HepG2 (cell line): Measurements from ENCODE around the gene DNAAF1. TPM values are rescaled to one million over a fixed set of nuclear protein-coding genes. Genes with fewer than 3 reads are reported as not detected.

ENCODE experiments used
- CBX1 ChIP-seq: IDR thresholded peaks from one replicate; pipeline ENCODE4 v1.6.1; 2016; ENCODE audit warnings: antibody characterized with exemption, low read depth
- EHMT2 ChIP-seq: fragments of 200-600 bp; sonication (generic); IDR thresholded peaks from 2 replicates; pipeline ENCODE4 v1.7.0; 2017; ENCODE audit warnings: antibody characterized with exemption, low read depth, low read length, borderline replicate concordance
- GATA4 ChIP-seq: sonication (generic); IDR thresholded peaks from 2 replicates; pipeline ENCODE4 v1.6.1; 2016; ENCODE audit warnings: antibody characterized with exemption, low read depth, borderline replicate concordance
- HNRNPH1 ChIP-seq: fragments of 200-400 bp; formaldehyde crosslinking; optimal IDR thresholded peaks from 2 replicates; pipeline ENCODE3; 2017; ENCODE audit warnings: mild to moderate bottlenecking, low read depth, low read length
- KDM3A ChIP-seq: IDR thresholded peaks from 2 replicates; pipeline ENCODE4 v1.6.1; 2018; ENCODE audit warnings: low read depth, missing compliant biosample characterization
- MEIS1 ChIP-seq: sonication (generic); formaldehyde crosslinking; IDR thresholded peaks from 2 replicates; pipeline ENCODE4 v1.9.0; 2021; ENCODE audit warnings: mild to moderate bottlenecking, missing genetic modification reagents, moderate library complexity, borderline replicate concordance
- NCOA1 ChIP-seq: sonication (generic); formaldehyde crosslinking; IDR thresholded peaks from 2 replicates; pipeline ENCODE4 v1.9.0; 2021; ENCODE audit warnings: missing genetic modification reagents
- NR2C2 ChIP-seq: sonication (generic); formaldehyde crosslinking; IDR thresholded peaks from 2 replicates; pipeline ENCODE4 v1.4.0; 2020; ENCODE audit warnings: missing genetic modification reagents, mild to moderate bottlenecking, moderate library complexity, borderline replicate concordance
- PAX8 ChIP-seq: sonication (generic); formaldehyde crosslinking; IDR thresholded peaks from 2 replicates; pipeline ENCODE4 v1.8.0; 2022; ENCODE audit warnings: mild to moderate bottlenecking, missing genetic modification reagents, borderline replicate concordance
- SNAI1 ChIP-seq: sonication (generic); formaldehyde crosslinking; IDR thresholded peaks from 2 replicates; pipeline ENCODE4 v1.5.0; 2020; ENCODE audit warnings: mild to moderate bottlenecking, missing genetic modification reagents, borderline replicate concordance
- SRY ChIP-seq: sonication (generic); formaldehyde crosslinking; IDR thresholded peaks from 2 replicates; pipeline ENCODE4 v1.8.0; 2022; ENCODE audit warnings: mild to moderate bottlenecking, missing genetic modification reagents
- ZEB1 ChIP-seq: IDR thresholded peaks from 2 replicates; pipeline ENCODE4 v1.6.1; 2012; ENCODE audit warnings: mild to moderate bottlenecking, low read depth, inconsistent platforms; ENCODE audit not compliant: insufficient replicate concordance
- ZMYM3 ChIP-seq: sonication (generic); formaldehyde crosslinking; IDR thresholded peaks from 2 replicates; pipeline ENCODE4 v1.5.1; 2020; ENCODE audit warnings: mild to moderate bottlenecking, missing genetic modification reagents
- ZNF20 ChIP-seq: sonication (generic); formaldehyde crosslinking; IDR thresholded peaks from 2 replicates; pipeline ENCODE4 v1.4.0; 2020; ENCODE audit warnings: mild to moderate bottlenecking, moderate library complexity, missing genetic modification reagents
- ZNF674 ChIP-seq: sonication (generic); formaldehyde crosslinking; IDR thresholded peaks from 2 replicates; pipeline ENCODE4 v1.5.0; 2020; ENCODE audit warnings: low read depth, mild to moderate bottlenecking, missing genetic modification reagents
- polyA plus RNA-seq, 8 experiments: library from polyadenylated mRNA; depleted of rRNA in 3 of 8; stranded (reverse) in 7 of 8; unstranded in 1 of 8; fragments of >200 nt; fragmentation: Illumina TruSeq in 4 of 8; extraction: Trizol in 4 of 8; gene quantifications; 2 replicates each; pipeline versions ENCODE4 v1.2.1 to v1.2.3, GENCODE V29; 2011 to 2016; ENCODE audit warnings: low read depth in 4 of 8, missing spikeins in 1 of 8, mixed read lengths in 1 of 8; ENCODE audit not compliant: insufficient read depth in 1 of 8
- total RNA-seq, 5 experiments: library from RNA; depleted of rRNA; stranded (reverse); fragments of >200 nt; fragmentation: Illumina TruSeq; extraction: Trizol; gene quantifications; 2 replicates each; pipeline ENCODE4 v1.2.3, GENCODE V29; 2016; ENCODE audit warnings: low read depth in 1 of 5
- TF ChIP-seq, protein P1 (sequence below): sonication (generic); formaldehyde crosslinking; IDR thresholded peaks from 2 replicates; pipeline ENCODE4 v1.5.1; 2020; ENCODE audit warnings: missing genetic modification reagents, mild to moderate bottlenecking, borderline replicate concordance
- TF ChIP-seq, protein P2 (sequence below): sonication (generic); formaldehyde crosslinking; IDR thresholded peaks from 2 replicates; pipeline ENCODE4 v1.4.0; 2020; ENCODE audit warnings: mild to moderate bottlenecking, missing genetic modification reagents
- TF ChIP-seq, protein P3 (sequence below): sonication (generic); formaldehyde crosslinking; IDR thresholded peaks from 2 replicates; pipeline ENCODE4 v1.4.0; 2020; ENCODE audit warnings: low read depth, mild to moderate bottlenecking, missing genetic modification reagents
- TF ChIP-seq, protein P4 (sequence below): sonication (generic); formaldehyde crosslinking; conservative IDR thresholded peaks from 2 replicates; pipeline ENCODE4 v1.4.0; 2020; ENCODE audit warnings: missing genetic modification reagents
- TF ChIP-seq, protein P5 (sequence below): sonication (generic); formaldehyde crosslinking; IDR thresholded peaks from 2 replicates; pipeline ENCODE4 v1.5.0; 2020; ENCODE audit warnings: missing genetic modification reagents

Gene DNAAF1
- total and polyA plus RNA-seq, 2 of the 13 experiments (the other 11 are each of a cell fraction or from before 2014, with no cell fraction given) = 0.04 TPM; not detected in 1

DNA sequence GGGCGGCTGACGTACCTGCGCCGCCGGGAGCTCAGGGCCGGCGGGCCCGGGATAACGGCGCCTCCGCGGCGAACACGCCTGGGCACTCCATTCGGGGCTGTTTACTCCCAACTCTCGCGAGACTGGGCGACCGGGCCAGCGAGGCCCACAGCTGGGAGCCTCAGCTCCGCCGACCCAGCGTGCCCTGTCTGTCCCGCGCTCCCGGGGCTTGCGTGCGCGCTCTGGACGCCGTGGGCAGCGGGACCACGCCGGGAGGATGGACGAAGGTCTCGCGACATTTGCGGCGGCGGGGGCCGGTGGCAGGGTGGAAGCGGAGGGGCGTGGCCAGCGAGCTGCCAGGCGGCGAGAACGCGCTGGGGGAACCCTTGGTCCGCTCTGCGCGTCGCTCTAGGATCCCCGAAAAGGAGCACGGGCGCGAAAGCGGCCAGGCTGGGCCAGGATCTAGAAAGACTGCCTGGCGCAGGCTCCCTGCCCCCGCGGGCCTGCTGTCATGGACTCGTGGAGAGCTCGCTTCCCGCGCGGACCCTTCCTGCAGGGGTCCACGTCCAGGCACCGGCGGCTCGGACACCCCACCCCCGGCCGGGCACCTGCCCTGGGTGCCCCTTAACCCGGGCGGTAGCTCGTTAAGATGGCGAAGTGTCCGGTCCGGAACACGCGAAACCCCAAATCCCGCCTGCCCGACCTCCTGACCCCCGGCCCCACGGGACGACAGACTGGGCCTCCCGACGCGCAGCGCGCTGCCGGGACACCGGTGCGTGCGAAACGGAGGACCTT is 28.2 kb upstream of the DNAAF1 start, which contains the start of gene MBTPS1 (continued):
- TF ChIP-seq, protein P1, sequence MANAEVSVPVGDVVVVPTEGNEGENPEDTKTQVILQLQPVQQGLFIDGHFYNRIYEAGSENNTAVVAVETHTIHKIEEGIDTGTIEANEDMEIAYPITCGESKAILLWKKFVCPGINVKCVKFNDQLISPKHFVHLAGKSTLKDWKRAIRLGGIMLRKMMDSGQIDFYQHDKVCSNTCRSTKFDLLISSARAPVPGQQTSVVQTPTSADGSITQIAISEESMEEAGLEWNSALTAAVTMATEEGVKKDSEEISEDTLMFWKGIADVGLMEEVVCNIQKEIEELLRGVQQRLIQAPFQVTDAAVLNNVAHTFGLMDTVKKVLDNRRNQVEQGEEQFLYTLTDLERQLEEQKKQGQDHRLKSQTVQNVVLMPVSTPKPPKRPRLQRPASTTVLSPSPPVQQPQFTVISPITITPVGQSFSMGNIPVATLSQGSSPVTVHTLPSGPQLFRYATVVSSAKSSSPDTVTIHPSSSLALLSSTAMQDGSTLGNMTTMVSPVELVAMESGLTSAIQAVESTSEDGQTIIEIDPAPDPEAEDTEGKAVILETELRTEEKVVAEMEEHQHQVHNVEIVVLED (CRISPR knock-in tag) = peak; percentile 99
- TF ChIP-seq GATA4 (peak; percentile 62; the same call in 1 of the 2 replicates), ZNF20 (CRISPR knock-in tag) (no peak), KDM3A (peak; percentile 59; the same call in 1 of the 2 replicates), SNAI1 (CRISPR knock-in tag) (0 out of 2 replicates have a peak, but pooled peaks have one; percentile 51), HNRNPH1 (no peak), PAX8 (CRISPR knock-in tag) (no peak), SRY (CRISPR knock-in tag) (no peak; the same call in 1 of the 2 replicates), NCOA1 (CRISPR knock-in tag) (0 out of 2 replicates have a peak, but pooled peaks have one; percentile 14), NR2C2 (CRISPR knock-in tag) (peak; percentile 72), EHMT2 (no peak), MEIS1 (no peak; the same call in 1 of the 2 replicates), ZNF674 (peak; percentile 2; the same call in 1 of the 2 replicates), CBX1 (no peak), ZMYM3 (CRISPR knock-in tag) (no peak), ZEB1 (no peak)
- TF ChIP-seq, protein P2, sequence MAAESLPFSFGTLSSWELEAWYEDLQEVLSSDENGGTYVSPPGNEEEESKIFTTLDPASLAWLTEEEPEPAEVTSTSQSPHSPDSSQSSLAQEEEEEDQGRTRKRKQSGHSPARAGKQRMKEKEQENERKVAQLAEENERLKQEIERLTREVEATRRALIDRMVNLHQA (CRISPR knock-in tag) = no peak
- TF ChIP-seq, protein P3, sequence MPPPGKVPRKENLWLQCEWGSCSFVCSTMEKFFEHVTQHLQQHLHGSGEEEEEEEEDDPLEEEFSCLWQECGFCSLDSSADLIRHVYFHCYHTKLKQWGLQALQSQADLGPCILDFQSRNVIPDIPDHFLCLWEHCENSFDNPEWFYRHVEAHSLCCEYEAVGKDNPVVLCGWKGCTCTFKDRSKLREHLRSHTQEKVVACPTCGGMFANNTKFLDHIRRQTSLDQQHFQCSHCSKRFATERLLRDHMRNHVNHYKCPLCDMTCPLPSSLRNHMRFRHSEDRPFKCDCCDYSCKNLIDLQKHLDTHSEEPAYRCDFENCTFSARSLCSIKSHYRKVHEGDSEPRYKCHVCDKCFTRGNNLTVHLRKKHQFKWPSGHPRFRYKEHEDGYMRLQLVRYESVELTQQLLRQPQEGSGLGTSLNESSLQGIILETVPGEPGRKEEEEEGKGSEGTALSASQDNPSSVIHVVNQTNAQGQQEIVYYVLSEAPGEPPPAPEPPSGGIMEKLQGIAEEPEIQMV (CRISPR knock-in tag) = peak; percentile 33; the same call in 1 of the 2 replicates
- TF ChIP-seq, protein P4, sequence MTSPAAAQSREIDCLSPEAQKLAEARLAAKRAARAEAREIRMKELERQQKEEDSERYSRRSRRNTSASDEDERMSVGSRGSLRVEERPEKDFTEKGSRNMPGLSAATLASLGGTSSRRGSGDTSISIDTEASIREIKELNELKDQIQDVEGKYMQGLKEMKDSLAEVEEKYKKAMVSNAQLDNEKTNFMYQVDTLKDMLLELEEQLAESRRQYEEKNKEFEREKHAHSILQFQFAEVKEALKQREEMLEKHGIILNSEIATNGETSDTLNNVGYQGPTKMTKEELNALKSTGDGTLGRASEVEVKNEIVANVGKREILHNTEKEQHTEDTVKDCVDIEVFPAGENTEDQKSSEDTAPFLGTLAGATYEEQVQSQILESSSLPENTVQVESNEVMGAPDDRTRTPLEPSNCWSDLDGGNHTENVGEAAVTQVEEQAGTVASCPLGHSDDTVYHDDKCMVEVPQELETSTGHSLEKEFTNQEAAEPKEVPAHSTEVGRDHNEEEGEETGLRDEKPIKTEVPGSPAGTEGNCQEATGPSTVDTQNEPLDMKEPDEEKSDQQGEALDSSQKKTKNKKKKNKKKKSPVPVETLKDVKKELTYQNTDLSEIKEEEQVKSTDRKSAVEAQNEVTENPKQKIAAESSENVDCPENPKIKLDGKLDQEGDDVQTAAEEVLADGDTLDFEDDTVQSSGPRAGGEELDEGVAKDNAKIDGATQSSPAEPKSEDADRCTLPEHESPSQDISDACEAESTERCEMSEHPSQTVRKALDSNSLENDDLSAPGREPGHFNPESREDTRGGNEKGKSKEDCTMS (CRISPR knock-in tag) = no peak
- TF ChIP-seq, protein P5, sequence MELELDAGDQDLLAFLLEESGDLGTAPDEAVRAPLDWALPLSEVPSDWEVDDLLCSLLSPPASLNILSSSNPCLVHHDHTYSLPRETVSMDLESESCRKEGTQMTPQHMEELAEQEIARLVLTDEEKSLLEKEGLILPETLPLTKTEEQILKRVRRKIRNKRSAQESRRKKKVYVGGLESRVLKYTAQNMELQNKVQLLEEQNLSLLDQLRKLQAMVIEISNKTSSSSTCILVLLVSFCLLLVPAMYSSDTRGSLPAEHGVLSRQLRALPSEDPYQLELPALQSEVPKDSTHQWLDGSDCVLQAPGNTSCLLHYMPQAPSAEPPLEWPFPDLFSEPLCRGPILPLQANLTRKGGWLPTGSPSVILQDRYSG (CRISPR knock-in tag) = peak; percentile 59; the same call in 1 of the 2 replicates
